ENCODE measurements around the gene BMP10.

Gene BMP10

GRCh38 chr2:68849579-68850030, 21.6 kb downstream of the BMP10 start:
- DNase-seq, result no peak

GRCh38 chr2:68847751-68848150, 23.4 kb downstream of the BMP10 start:
- no peak for DNase-seq

GRCh38 chr2:68846091-68846490, 25.1 kb downstream of the BMP10 start:
- no peak for DNase-seq

GRCh38 chr2:68845043-68845442, 26.2 kb downstream of the BMP10 start:
- DNase-seq, result no peak

- peak; percentile 26 for DNase-seq
These were observed 31.9 kb downstream of the BMP10 start for GRCh38 chr2:68839260-68839833.

GRCh38 chr2:68838641-68839040, 32.6 kb downstream of the BMP10 start:
- no peak for DNase-seq

GRCh38 chr2:68837861-68838341, 33.3 kb downstream of the BMP10 start:
- DNase-seq, result no peak

GRCh38 chr2:68837164-68837860, 33.9 kb downstream of the BMP10 start:
- DNase-seq, result peak; percentile 75

- DNase-seq, result no peak
These were observed 35.6 kb downstream of the BMP10 start for GRCh38 chr2:68835621-68836020.

GRCh38 chr2:68834737-68835376, 36.3 kb downstream of the BMP10 start:
- no peak for DNase-seq

GRCh38 chr2:68833162-68833561, 38.0 kb downstream of the BMP10 start:
- DNase-seq, result no peak

- DNase-seq, result peak; percentile 80
These were observed 38.8 kb downstream of the BMP10 start for GRCh38 chr2:68832233-68832869.

GRCh38 chr2:68831686-68832232, 39.4 kb downstream of the BMP10 start:
- DNase-seq, result no peak

- DNase-seq, result no peak
These were observed 41.4 kb downstream of the BMP10 start for GRCh38 chr2:68829749-68830148.

GRCh38 chr2:68828887-68829708, 42.1 kb downstream of the BMP10 start:
- peak; percentile 82 for DNase-seq

- no peak for DNase-seq
These were observed 43.5 kb downstream of the BMP10 start for GRCh38 chr2:68827666-68828065.

GRCh38 chr2:68825866-68826265, 45.3 kb downstream of the BMP10 start:
- no peak for DNase-seq

- no peak for DNase-seq
These were observed 46.4 kb downstream of the BMP10 start for GRCh38 chr2:68824831-68825230.

- DNase-seq, result no peak
These were observed 48.9 kb downstream of the BMP10 start for GRCh38 chr2:68822207-68822872.

GRCh38 chr2:68819556-68819955, 51.6 kb downstream of the BMP10 start:
- no peak for DNase-seq

GRCh38 chr2:68817306-68817705, 53.9 kb downstream of the BMP10 start:
- DNase-seq, result no peak

All from CD4-positive, alpha-beta T cell treated with Interleukin-15 for 1 hour (primary cell).